Measurements from ENCODE around the gene PRSS3. TPM values are rescaled to one million over a fixed set of nuclear protein-coding genes. Genes with fewer than 3 reads are reported as not detected.

PRSS3 gene
- total RNA-seq, 1 experiment from 2014 or later = 66.3 TPM

DNA sequence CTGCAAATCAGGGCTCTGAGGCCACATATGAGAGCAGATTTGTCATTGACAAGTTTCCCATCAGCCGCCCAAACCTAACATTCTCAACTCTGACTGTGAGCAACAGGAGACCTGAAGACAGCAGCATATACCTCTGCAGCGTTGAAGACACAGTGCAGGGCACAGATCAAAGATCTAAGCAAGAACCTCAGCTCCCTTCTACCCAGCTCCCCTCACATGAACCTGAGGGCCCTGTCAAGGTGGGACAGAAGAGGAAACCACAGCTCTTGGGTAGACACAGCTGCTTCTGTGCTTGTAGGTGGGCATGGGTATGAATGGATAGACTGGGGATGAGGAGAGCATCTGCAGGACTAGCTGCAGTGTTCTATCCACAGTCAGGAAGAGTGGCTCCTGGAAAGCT is 8.7 kb upstream of the PRSS3 start:
- ATAC-seq = no peak
- BruUV-seq (replicated peaks) = no TSS peak
- ChIA-PET CTCF (interaction anchor here (1.0 to 1.6 kb wide), 3 partner anchors 8 to 49 kb away, joined by 3 to 9 read pairs (median 5); no protein-coding TSS in a partner anchor), RAD21 (ENCODE audit: low non-redundant PET in 1 of 2, low total read pairs in 2 of 2, uncharacterized antibody in 2 of 2, unreplicated experiment in 2 of 2) (no interaction called here), POLR2A (no interaction called here)
- no peak overlapping the region for H3K27ac ChIP-seq (ENCODE audit: low read depth, low read length)
- H3K9ac ChIP-seq (ENCODE audit: low read length) = no peak overlapping the region
- peaks cover 5 to 12% of the 10 kb centered on the region in 2 experiments; a peak in 3 of 4 replicates for H3K4me1 ChIP-seq (ENCODE audit: control insufficient read depth in 1 of 2, insufficient read depth in 2 of 2, low read length in 2 of 2)
- H4K20me1 ChIP-seq (ENCODE audit: insufficient read depth) = no peaks in the 10 kb centered on the region
- H3K27me3 ChIP-seq (ENCODE audit: insufficient read depth, low read length) = no peaks in the 10 kb centered on the region
- H3K79me2 ChIP-seq (ENCODE audit: insufficient read depth, low read length) = no peaks in the 10 kb centered on the region
- no peaks in the 10 kb centered on the region for H3K9me2 ChIP-seq (ENCODE audit: insufficient read depth)
- no peaks in the 10 kb centered on the region for H3K9me3 ChIP-seq (ENCODE audit: control insufficient read depth in 1 of 2, insufficient read depth in 1 of 2, low read depth in 1 of 2, low read length in 2 of 2)
- no peaks in the 10 kb centered on the region for H3K36me3 ChIP-seq (ENCODE audit: control insufficient read depth in 1 of 2, insufficient read depth in 2 of 2, low read length in 2 of 2)
- intact Hi-C loops (cut with micrococcal nuclease) = no loop called here
- no peak overlapping the region for H2AFZ ChIP-seq (ENCODE audit: low read depth, low read length, poor library complexity, severe bottlenecking)
- TF ChIP-seq POLR2AphosphoS5 (IDR thresholded peaks at IDR 0.05; ENCODE audit: low read depth, low read length) = no peak
- no peak for TF ChIP-seq SP1 (IDR thresholded peaks at IDR 0.05; ENCODE audit: low read depth)
- TF ChIP-seq RAD21 (IDR thresholded peaks at IDR 0.05; ENCODE audit: low read depth) = no peak
- no peak for TF ChIP-seq CBX3 (IDR thresholded peaks at IDR 0.05; ENCODE audit: low read depth)
- TF ChIP-seq ZNF274 (IDR thresholded peaks at IDR 0.05; ENCODE audit: low read depth, low read length) = no peak
- TF ChIP-seq JUND (IDR thresholded peaks at IDR 0.05) = no peak
- TF ChIP-seq POLR2A (IDR thresholded peaks at IDR 0.05; ENCODE audit: borderline replicate concordance, extremely low read depth, insufficient read depth, insufficient read length) = no peak
- TF ChIP-seq SIN3A (IDR thresholded peaks at IDR 0.05; ENCODE audit: low read depth) = no peak
- no peak for TF ChIP-seq EGR1 (IDR thresholded peaks at IDR 0.05; ENCODE audit: low read depth)
- no peak for TF ChIP-seq YY1 (IDR thresholded peaks at IDR 0.05; ENCODE audit: extremely low read depth, insufficient replicate concordance, low read depth, low read length)
- TF ChIP-seq TCF7L2 (IDR thresholded peaks at IDR 0.05; ENCODE audit: borderline replicate concordance, extremely low read depth, insufficient read depth, insufficient read length) = no peak
- TF ChIP-seq, protein P1, sequence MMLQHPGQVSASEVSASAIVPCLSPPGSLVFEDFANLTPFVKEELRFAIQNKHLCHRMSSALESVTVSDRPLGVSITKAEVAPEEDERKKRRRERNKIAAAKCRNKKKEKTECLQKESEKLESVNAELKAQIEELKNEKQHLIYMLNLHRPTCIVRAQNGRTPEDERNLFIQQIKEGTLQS (IDR thresholded peaks at IDR 0.05) = no peak
- TF ChIP-seq, protein P2, sequence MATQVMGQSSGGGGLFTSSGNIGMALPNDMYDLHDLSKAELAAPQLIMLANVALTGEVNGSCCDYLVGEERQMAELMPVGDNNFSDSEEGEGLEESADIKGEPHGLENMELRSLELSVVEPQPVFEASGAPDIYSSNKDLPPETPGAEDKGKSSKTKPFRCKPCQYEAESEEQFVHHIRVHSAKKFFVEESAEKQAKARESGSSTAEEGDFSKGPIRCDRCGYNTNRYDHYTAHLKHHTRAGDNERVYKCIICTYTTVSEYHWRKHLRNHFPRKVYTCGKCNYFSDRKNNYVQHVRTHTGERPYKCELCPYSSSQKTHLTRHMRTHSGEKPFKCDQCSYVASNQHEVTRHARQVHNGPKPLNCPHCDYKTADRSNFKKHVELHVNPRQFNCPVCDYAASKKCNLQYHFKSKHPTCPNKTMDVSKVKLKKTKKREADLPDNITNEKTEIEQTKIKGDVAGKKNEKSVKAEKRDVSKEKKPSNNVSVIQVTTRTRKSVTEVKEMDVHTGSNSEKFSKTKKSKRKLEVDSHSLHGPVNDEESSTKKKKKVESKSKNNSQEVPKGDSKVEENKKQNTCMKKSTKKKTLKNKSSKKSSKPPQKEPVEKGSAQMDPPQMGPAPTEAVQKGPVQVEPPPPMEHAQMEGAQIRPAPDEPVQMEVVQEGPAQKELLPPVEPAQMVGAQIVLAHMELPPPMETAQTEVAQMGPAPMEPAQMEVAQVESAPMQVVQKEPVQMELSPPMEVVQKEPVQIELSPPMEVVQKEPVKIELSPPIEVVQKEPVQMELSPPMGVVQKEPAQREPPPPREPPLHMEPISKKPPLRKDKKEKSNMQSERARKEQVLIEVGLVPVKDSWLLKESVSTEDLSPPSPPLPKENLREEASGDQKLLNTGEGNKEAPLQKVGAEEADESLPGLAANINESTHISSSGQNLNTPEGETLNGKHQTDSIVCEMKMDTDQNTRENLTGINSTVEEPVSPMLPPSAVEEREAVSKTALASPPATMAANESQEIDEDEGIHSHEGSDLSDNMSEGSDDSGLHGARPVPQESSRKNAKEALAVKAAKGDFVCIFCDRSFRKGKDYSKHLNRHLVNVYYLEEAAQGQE (IDR thresholded peaks at IDR 0.05; ENCODE audit: low read depth) = no peak
- TF ChIP-seq ELF1 (IDR thresholded peaks at IDR 0.05; ENCODE audit: borderline replicate concordance, low read depth) = no peak
- TF ChIP-seq ZFX (IDR thresholded peaks at IDR 0.05) = no peak
- no peak overlapping the region for H3K4me3 ChIP-seq (replicated peaks in 1 of 2; ENCODE audit: low read depth in 1 of 2, low read length in 2 of 2)
- DNase-seq (ENCODE audit: low read depth, low spot score) = no peak
- no peak overlapping the region for H3K4me2 ChIP-seq (ENCODE audit: low read length)
